IPS-18a (cell line): ENCODE results near the gene CDIP1.
"Not testable (repeated sequence)": the region's sequence is repeated elsewhere in the genome, so short reads cannot be mapped to it uniquely, and the experiment has no call there.

Experiments used
- H3K27ac ChIP-seq: one replicate; pipeline ENCODE4 v1.5.1; 2013; ENCODE audit warnings: low read length
- H3K27me3 ChIP-seq: one replicate; pipeline ENCODE4 v1.6.1; 2013; ENCODE audit warnings: mild to moderate bottlenecking, low read length; ENCODE audit not compliant: control insufficient read depth, insufficient read depth
- H3K36me3 ChIP-seq: one replicate; pipeline ENCODE4 v1.6.1; 2013; ENCODE audit warnings: low read depth, low read length; ENCODE audit not compliant: control insufficient read depth
- H3K4me1 ChIP-seq: one replicate; pipeline ENCODE4 v1.6.1; 2013; ENCODE audit warnings: low read depth, low read length; ENCODE audit not compliant: control insufficient read depth
- H3K4me3 ChIP-seq: one replicate; pipeline ENCODE4 v1.5.1; 2013; ENCODE audit warnings: low read length
- H3K9ac ChIP-seq: one replicate; pipeline ENCODE4 v1.6.1; 2013; ENCODE audit warnings: mild to moderate bottlenecking, low read length, moderate library complexity
- H3K9me3 ChIP-seq: one replicate; pipeline ENCODE4 v1.6.1; 2013; ENCODE audit warnings: low read depth, low read length; ENCODE audit not compliant: control insufficient read depth

CDIP1 gene

DNA sequence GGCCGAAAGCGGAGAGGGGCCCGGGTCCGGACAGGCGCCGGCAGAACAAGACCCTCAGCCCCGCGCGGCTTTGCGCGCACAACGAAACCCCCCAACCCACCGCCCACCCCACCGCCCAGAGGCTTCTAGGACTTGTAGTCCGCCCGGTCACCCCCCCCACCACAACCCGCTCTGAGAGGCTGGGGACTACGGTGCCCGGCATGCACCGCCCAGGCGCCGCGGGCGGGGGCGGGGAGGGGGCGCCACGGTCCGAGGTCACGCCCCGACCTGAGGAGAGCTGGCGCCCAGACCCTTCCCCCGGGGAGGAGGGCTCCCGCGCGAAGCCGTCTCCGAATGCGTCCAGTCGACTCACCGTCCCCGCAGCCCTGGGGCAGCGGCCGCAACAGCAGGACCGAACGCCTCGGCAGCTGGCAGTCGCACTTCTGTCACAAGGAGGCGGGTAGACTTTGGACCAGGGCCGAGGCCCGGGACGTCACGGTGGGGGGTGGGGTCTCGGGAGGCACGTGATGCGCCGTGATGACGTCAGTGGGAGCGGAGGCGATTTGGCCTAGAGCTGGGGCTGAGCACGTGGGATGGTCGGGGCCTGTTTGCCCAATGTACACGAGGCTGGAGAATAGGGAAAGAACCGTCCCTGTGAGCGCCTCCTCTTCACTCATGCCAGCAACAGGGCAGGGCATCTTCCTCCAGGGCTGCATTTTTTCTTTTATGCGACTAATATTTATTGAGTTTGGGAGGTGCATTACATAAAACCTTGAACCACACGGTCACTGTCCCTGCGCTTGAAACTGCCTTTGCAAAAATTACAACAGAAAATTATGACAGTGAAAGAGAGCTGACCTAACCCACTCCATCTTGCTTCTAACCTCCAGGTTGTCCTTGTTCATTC, at the start of gene CDIP1:
Gene CDIP1 (minus strand): TSS at position 424 of the 886 bp plus-strand sequence. CDS start 24,643 bp downstream, outside the sequence.
- Histone ChIP-seq H3K36me3 (no peaks in the 10 kb centered on the region), H3K27ac (no peak within 1 kb of the TSS), H3K9ac (peak within 1 kb of the TSS; percentile 73)

DNA sequence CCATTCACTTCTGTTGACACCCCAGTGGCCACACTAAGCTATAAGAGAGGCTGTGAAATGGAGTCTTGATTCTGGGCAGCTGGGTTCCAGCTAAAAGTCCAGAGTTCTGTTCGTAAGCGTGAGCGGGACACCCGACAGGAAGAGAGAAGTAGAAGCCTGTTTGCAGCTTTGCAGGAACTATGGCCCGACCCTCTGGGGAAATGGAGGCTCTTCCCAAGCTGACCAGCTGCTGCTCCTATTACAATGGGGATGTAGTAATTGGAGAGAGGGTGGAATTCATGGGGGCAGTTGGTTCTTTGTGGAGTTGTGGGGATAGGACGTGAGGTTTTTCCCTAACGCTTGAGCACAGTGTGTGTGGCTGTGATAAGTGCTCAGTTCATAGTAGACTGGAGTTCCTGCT, 47.7 kb upstream of the CDIP1 start:
- Histone ChIP-seq H3K9me3 (no peaks in the 10 kb centered on the region), H3K4me3 (no peak overlapping the region), H3K27ac (no peak overlapping the region), H3K36me3 (no peaks in the 10 kb centered on the region), H3K27me3 (no peaks in the 10 kb centered on the region), H3K4me1 (no peaks in the 10 kb centered on the region), H3K9ac (no peak overlapping the region)

More for the DNA sequence above, at the start of gene CDIP1:
- Histone ChIP-seq H3K4me1 (peaks cover 9% of the 10 kb centered on the region), H3K27me3 (peaks cover 13% of the 10 kb centered on the region), H3K4me3 (peak within 1 kb of the TSS; percentile 80), H3K9me3 (peaks cover 13% of the 10 kb centered on the region)

DNA sequence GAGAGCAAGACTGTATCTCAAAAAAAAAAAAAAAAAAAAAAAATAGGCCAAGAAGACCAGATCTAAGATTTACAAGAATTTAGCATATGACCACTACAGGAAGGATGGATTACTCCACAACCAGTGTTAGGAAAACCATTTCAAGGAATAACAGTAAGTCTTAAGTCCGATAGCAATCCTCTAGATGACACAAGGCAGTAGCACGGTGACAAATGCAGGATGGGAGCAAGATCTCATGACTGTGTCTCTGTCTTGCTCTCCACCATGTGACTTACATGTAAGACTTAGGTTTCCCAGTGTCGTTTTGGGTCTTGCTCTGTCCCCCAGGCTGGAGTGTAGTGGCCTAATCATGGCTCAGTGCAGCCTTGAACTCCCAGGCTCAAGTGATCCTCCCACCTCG, 45.3 kb upstream of the CDIP1 start:
- Histone ChIP-seq H3K4me3 (no peak overlapping the region), H3K9me3 (no peaks in the 10 kb centered on the region), H3K27ac (no peak overlapping the region), H3K9ac (no peak overlapping the region), H3K27me3 (no peaks in the 10 kb centered on the region), H3K36me3 (no peaks in the 10 kb centered on the region), H3K4me1 (no peaks in the 10 kb centered on the region)

DNA sequence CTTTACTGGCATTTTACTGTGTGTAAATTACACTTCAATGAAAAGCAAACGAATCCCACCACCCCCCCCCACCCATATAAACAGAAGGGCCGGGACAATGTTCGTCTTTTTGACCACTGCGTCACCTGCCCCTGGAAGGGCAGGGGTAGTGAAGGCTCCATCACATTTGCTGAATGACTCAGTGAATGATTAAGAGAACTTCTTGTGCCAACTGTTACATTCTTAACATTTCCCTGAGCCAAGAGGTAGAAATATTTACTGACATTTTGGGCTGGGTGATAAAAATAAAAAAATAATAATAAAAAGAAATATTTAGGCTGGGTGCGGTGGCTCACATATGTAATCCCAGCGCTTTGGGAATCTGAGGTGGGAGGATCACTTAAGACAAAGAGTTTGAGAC, 41.7 kb upstream of the CDIP1 start:
- H3K27me3 ChIP-seq, result no peaks in the 10 kb centered on the region
- no peak overlapping the region for H3K9ac ChIP-seq
- no peaks in the 10 kb centered on the region for H3K36me3 ChIP-seq
- H3K4me1 ChIP-seq, result no peaks in the 10 kb centered on the region
- no peaks in the 10 kb centered on the region for H3K9me3 ChIP-seq
- no peak overlapping the region for H3K27ac ChIP-seq
- H3K4me3 ChIP-seq, result no peak overlapping the region

DNA sequence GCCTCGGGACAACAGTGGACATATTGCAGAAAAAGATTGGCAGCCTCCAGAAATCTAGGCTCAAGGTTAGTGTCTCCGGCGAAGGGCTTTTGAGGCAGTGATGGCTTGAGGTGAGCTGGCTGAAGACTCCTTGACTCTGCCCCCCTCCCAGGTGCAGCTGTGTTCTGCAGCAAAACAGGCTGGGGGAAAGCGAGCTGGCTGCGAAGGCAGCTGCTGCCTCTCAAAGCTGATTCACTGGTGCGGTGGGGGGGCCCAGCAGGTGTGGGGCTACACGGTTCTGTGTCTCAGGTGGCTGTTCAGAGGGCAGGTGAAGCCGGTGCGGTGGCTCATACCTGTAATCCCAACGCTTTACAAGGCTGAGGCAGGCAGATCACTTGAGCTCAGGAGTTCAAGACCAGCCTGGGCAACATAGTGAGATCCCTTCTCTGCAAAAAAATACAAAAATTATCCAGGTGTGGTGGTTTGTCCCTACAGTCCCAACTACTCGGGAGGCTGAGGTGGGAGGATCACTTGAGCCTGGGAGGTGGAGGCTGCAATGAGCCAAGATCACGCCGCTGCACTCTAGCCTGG, 40.5 kb upstream of the CDIP1 start:
- Histone ChIP-seq H3K9ac (no peak overlapping the region), H3K27me3 (no peaks in the 10 kb centered on the region), H3K9me3 (no peaks in the 10 kb centered on the region), H3K36me3 (no peaks in the 10 kb centered on the region), H3K4me1 (no peaks in the 10 kb centered on the region), H3K27ac (no peak overlapping the region), H3K4me3 (no peak overlapping the region)

DNA sequence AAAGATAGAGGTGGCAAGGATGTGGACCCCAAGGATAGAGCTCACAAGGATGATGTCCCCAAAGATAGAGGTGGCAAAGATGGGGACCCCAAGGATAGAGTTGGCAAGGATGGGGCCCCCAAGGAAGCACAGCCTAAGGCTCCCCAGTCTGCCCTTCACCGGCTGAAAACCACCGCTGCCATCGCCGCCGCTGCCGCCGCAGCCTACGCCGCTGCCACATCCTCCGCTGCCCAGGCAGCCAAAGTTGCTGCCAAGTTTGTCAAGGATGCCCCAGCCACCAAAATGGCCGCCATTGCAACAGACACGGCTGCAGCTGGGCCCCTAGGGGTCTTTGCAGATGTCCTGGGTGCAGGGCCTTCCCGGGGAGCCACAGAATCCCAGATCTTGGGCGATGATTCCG, 37.4 kb upstream of the CDIP1 start:
- H3K4me3 ChIP-seq, result no peak overlapping the region
- H3K9me3 ChIP-seq, result no peaks in the 10 kb centered on the region
- H3K27ac ChIP-seq, result no peak overlapping the region
- peaks cover 4% of the 10 kb centered on the region for H3K4me1 ChIP-seq
- no peaks in the 10 kb centered on the region for H3K27me3 ChIP-seq
- no peak overlapping the region for H3K9ac ChIP-seq
- no peaks in the 10 kb centered on the region for H3K36me3 ChIP-seq

DNA sequence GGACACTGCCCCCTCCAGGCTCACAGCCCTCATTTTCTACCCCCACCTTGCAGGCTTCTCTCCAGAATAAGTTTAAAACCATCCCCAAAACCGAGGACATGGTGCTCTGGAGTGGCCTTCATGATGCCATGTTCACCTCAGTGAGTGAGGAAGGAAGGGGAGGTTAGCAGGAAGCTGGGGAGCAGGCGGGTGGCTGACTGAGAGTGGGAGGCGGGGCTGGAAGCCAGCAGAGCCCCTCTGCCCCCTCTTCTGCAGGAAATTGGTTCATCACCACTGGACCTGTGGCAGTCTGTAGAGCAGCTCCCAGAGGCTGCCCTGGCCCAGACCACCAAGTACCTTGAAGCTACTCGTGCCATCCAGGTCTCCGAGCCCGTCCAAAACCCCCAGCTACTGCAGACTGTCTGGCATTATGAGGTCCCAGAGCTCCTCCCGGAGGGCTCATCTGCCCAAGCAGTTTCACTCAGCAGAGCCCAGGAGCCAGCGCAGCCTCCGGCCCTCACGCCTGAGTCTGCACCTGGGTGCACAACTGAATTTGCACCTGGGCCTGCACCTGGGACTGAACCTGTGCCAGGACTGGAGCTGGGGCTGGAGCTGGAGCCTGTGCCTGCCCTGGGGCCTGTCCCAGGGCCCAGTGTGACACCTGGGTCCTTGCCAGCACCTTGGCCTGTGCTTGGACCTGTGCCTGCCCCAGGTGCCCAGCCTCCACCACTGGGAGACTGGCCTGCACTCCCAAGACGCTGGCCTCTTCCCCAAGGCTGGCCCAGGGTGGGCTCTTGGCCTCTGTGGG, 36.5 kb upstream of the CDIP1 start:
- H3K9me3 ChIP-seq, result no peaks in the 10 kb centered on the region
- H3K36me3 ChIP-seq, result no peaks in the 10 kb centered on the region
- H3K27ac ChIP-seq, result no peak overlapping the region
- H3K4me1 ChIP-seq, result peaks cover 12% of the 10 kb centered on the region
- no peak overlapping the region for H3K4me3 ChIP-seq
- no peak overlapping the region for H3K9ac ChIP-seq
- no peaks in the 10 kb centered on the region for H3K27me3 ChIP-seq

DNA sequence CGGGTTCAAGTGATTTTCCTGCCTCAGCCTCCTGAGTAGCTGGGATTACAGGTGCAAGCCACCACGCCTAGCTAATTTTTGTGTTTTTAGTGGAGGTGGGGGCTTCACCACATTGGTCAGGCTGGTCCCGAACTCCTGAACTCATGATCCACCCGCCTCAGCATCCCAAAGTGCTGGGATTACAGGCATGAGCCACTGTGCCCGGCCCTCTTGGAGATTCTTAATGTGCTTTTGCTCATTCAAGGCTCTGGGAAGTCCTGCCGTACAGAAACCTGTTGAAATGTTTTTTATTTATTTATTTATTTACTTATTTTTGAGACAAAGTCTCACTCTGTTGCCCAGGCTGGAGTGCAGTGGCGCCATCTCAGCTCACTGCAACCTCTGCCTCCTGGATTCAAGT, 35.4 kb upstream of the CDIP1 start:
- H3K9ac ChIP-seq, H3K36me3 ChIP-seq, H3K4me3 ChIP-seq, H3K27ac ChIP-seq, H3K27me3 ChIP-seq, H3K9me3 ChIP-seq: not testable (repeated sequence)
- peaks cover 15% of the 10 kb centered on the region for H3K4me1 ChIP-seq

DNA sequence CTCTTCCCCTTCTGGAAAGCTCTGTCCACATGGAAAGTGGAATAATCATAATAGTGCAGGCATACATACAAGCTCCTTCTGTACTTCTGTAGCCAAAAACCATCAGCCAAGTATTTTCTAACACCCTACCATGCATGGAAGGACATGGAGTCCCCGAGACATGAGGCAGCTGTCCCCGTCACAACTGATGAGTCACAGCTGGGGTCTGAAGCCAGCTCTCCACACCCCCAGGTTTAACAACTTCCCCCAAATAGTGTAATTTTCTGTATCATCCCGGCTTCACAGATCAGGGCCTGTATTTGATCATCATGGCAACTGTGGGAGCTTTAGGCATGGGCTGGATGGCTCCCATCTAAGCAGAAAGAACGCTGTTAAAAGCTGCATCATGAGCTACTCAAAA, 34.1 kb upstream of the CDIP1 start:
- Histone ChIP-seq H3K36me3 (no peaks in the 10 kb centered on the region), H3K27ac (no peak overlapping the region), H3K9ac (no peak overlapping the region), H3K9me3 (no peaks in the 10 kb centered on the region), H3K4me1 (peaks cover 15% of the 10 kb centered on the region), H3K27me3 (no peaks in the 10 kb centered on the region), H3K4me3 (no peak overlapping the region)

DNA sequence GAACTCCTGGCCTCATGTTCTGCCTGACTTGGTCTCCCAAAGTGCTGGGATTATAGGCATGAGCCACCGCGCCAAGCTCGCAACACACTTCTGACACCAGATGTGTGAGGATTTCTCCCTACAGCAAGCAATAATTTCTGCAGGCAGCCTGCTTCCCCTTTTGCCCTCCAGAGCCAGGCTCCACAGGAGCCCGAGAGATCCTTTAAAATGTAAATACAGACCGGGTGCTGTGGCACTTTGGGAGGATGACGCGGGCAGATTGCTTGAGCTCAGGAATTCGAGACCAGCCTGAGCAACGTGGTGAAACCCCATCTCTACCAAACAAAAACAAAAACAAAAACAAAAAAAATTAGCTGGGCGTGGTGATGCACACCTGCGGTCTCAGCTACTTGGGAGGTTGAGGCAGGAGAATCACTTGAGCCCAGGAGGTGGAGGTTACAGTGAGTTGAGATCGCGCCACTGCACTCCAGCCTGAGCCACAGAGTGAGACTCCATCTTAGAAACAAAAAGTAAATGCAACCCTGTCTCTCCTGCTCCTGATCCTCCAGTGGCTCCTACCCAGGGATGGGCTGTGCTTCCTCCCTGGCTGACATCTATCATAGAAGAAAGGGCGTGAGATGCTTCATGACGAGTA, 32.2 kb upstream of the CDIP1 start:
- no peaks in the 10 kb centered on the region for H3K27me3 ChIP-seq
- peak overlapping the region; percentile 40 for H3K9ac ChIP-seq
- peak overlapping the region; percentile 65 for H3K27ac ChIP-seq
- peaks cover 15% of the 10 kb centered on the region for H3K4me1 ChIP-seq
- H3K4me3 ChIP-seq, result peak overlapping the region; percentile 13
- no peaks in the 10 kb centered on the region for H3K36me3 ChIP-seq
- H3K9me3 ChIP-seq, result no peaks in the 10 kb centered on the region

DNA sequence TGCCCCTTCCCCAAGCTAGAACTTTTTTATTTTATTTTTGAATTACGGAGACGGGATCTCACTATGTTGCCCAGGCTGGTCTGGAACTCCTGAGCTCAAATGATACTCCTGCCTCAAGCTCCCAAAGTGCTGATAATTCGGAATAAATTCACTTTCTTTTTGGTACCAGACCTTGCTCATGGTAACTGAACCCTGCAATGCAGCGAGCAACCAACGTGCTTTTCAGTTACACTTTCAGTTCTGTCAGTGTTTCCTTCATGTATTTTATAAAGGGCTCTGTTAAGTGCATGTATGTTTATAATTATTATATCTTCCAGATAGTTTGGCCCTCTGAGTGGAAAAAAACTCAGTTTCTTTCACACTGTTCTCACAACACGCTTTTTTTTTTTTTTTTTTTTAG, 31.5 kb upstream of the CDIP1 start:
- Histone ChIP-seq H3K27ac (no peak overlapping the region), H3K4me3 (no peak overlapping the region), H3K36me3 (no peaks in the 10 kb centered on the region), H3K27me3 (no peaks in the 10 kb centered on the region), H3K9me3 (no peaks in the 10 kb centered on the region), H3K9ac (peak overlapping the region; percentile 40), H3K4me1 (peaks cover 15% of the 10 kb centered on the region)
